ENCODE results near the gene FBXO33.
"Not testable (repeated sequence)": the region's sequence is repeated elsewhere in the genome, so short reads cannot be mapped to it uniquely, and the experiment has no call there.

The FBXO33 gene

DNA sequence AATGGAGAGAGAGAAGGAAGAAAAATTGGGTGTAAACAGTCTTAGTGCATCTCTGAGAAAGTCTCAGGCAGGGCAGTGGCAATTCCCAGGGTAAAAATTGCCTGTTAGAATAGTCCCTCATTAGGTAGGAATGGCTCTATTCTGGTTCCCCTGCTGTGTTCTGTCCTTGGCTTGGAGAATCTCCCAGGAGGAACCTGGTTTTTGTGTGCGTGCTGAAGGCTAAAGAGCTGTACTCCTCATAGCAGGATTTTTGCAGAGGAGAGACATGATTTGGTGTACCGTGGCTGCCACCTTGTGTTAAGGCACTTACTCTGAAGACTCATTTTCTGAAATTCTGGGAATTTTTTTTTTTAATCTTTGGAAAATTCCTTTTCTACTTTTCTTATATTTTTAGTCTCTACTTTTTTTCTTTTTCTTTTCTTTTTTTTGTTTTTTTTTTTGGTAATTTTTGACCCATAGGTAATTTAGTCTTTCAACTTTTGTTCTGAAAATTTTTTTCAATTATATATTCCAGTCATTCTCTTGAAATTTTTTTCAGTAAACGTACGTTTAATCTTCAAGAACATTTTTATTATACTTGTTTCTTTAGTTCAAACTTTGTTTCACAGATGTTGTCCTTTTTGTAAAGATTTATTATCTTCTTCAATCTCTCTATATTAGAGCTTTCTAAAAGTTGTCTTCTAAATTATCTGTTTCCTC is 63.8 kb downstream of the FBXO33 start:
- DNase-seq, result peak; percentile 83

DNA sequence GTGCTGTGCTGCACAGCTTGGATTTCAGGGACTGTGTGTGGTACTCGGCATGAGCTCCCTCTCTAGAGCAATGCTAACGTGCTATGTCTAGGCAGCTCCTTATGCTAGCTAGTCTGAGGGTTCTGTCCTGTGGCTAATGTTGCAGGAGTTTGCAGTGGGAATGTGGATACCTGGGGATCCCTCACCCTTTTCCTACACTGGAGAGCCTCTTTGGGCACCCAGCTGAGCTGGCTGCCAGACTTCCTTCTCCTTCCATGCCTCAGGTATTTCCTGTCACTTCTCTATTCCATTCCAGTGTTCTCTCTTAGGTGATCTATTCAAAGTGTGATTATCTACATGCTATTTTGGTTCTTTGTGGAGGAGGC is 64.9 kb downstream of the FBXO33 start:
- DNase-seq, result no peak

DNA sequence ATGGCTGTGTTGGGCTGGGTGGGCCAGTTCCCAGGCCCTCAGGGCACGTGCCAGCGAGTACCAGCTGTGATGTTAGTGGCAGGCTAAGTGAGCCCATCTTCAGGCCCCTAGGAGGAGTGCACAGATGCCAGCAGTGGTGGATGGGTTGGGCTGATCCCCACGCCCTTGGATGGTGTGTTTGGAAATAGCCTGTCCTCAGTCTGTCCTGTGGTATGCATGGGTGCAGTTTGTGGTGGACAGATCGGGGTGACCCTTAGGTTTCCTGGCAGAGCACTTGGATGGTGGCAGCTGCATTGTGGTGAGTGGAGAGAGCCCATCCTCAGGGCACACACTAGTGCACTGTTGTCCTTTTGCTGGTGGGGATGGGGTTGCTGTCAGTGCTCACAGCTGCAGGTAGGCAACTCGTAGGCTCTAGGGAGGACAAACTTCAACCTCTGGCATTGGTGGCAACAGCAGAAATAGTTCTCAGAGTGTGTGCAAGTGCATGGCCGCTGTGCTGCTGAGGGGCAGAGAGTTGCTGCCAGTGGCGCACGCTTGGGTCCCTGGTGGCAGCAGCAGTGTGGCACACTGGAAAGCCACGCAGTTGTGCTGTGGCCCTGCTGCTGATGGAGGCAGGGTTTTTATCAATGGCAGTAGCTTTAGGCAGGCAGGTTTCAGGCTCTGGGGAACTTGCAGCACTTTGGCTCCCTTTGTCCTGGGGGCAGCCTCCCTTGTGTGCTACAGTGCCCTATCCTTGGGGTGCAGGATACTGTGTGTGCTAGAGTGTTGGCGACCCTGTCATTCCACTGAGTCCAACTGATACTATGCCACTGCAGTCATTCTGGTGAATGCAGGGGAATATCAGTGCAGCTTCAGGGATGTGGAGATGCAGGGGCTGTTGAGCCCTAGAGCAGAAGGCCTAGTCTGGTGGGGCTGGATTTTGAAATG is 65.5 kb downstream of the FBXO33 start:
- DNase-seq, result no peak

DNA sequence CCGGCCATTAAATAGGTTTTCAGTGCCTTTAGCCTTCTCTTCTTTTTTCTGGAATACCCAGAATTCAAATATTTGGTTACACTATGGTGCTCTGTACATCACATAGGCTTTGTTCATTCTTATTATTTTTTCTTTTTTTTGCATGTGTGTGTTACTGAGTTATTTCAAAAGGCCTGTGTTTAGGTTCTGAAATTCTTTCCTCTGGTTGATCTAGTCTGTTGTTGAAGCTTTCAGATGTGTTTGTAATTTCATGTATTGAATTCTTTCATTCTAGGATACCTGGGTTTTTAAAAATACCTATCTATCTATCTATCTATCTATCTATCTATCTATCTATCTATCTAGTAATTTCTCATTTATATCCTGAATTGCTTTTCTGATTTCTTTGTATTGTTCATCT is 66.9 kb downstream of the FBXO33 start:
- no peak for DNase-seq

DNA sequence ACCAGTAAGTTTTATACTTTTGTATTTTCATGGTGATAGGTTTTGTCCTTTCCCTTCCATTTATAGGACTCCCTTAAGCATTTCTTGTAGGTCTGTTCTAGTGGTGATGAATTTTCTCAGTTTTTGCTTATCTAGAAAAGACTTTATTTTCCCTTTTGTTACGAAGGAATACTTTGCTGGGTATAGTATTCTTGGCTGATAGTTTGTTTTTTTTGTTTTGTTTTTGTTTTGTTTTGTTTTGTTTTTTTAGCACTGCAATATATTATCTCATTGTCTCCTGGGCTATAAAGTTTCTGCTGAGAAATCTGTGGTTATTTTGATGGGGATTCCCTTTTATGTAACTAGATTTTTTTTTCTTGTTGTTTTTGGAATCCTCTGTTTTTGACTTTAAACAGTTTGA is 67.7 kb downstream of the FBXO33 start:
- no peak for DNase-seq

DNA sequence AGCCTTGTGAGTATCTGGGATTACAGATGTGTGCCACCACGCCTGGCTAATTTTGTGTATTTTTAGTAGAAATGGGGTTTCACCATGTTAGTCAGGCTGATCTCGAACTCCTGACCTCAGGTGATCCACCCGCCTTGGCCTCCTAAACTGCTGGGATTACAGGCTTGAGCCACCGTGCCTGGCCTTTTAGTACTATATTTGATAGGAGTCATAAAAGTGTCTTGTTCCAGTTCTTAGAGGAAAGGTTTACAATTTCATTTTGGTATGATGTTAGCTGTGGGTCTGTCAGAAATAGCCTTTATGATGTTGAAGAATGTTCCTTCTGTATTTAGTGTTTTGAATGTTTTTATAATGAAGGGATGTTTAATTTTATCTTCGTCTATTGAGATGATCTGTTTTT is 70.7 kb downstream of the FBXO33 start:
- DNase-seq, result not testable (repeated sequence)

DNA sequence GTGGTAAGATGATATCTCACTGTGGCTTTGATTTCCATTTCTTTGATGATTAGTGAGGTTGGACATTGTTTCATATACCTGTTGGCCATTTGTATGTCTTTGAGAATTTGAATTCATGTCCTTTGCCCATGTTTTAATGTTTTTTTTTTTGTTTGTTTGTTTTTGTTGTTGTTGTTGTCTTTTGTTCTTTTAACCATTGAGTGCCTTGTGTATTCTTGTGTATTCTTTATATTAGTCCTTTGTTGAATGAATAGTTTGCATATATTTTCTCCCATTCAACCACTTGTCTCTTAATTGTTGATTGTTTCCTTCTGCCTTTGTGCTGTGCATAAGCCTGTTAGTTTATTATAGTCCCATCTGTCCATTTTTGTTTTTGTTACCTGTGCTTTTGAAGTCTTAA is 71.9 kb downstream of the FBXO33 start:
- no peak for DNase-seq

DNA sequence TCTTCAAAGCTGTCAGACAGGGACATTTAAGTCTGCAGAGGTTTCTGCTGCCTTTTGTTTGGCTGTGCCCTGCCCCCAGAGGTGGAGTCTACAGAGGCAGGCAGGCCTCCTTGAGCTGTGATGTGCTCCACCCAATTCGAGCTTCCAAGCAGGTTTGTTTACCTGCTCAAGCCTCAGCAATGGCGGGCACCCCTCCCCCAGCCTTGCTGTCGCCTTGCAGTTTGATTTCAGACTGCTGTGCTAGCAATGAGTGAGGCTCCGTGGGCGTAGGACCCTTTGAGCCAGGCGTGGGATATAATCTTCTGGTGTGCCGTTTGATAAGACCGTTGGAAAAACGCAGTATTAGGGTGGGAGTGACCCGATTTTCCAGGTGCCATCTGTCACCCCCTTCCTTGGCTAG is 73.2 kb downstream of the FBXO33 start:
- not testable (repeated sequence) for DNase-seq

DNA sequence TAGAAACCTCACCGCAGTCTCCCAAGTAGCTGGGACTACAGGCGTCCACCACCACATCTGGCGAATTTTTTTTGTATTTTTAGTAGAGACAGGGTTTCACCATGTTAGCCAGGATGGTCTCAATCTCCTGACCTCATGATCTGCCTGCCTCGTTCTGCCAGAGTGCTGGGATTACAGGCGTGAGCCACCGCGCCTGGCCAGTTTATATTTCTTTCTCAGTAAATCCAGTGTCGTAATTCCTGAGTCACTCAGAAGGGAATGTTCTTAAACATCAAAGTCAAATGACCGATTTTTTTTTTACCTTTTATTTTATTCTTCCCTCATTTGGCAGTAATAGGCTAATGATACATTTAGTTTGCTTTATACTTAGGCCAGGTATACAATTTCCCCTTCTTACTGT is 80.5 kb downstream of the FBXO33 start:
- no peak for DNase-seq

DNA sequence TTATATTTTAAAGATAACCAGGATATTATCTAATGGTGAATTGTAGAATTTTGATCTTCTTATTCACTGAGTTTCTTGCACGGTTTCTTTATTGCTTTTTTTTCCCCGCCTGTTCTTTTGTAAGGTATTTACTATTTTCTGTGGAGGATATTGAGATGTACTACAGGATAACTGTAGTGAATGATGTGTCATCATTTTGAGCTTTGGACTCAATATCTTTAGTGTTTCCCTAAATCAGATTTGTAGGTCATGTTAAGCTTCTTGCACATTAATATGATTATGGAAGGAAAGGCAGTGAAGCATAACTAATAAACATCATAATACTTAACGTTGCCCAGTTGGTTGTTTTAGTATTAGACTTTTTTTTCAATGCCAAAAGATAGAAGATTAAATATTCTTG is 81.4 kb downstream of the FBXO33 start:
- DNase-seq, result no peak
